Measurements from ENCODE around the gene FGFR2.
"Not testable (repeated sequence)": the region's sequence is repeated elsewhere in the genome, so short reads cannot be mapped to it uniquely, and the experiment has no call there.

Gene FGFR2

GRCh38 chr10:121556918-121557573 lies 41.2 kb downstream of the FGFR2 start:
- no peak for TF ChIP-seq EZH2phosphoT487 (IDR thresholded peaks at IDR 0.05; ENCODE audit: borderline replicate concordance, low read length)
- TF ChIP-seq, protein P1, sequence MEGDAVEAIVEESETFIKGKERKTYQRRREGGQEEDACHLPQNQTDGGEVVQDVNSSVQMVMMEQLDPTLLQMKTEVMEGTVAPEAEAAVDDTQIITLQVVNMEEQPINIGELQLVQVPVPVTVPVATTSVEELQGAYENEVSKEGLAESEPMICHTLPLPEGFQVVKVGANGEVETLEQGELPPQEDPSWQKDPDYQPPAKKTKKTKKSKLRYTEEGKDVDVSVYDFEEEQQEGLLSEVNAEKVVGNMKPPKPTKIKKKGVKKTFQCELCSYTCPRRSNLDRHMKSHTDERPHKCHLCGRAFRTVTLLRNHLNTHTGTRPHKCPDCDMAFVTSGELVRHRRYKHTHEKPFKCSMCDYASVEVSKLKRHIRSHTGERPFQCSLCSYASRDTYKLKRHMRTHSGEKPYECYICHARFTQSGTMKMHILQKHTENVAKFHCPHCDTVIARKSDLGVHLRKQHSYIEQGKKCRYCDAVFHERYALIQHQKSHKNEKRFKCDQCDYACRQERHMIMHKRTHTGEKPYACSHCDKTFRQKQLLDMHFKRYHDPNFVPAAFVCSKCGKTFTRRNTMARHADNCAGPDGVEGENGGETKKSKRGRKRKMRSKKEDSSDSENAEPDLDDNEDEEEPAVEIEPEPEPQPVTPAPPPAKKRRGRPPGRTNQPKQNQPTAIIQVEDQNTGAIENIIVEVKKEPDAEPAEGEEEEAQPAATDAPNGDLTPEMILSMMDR (IDR thresholded peaks at IDR 0.05; ENCODE audit: low read depth, low read length, poor library complexity, severe bottlenecking): no peak
- Histone ChIP-seq H3K9me3 (ENCODE audit: control insufficient read depth, insufficient read depth, low read length) (no peaks in the 10 kb centered on the region), H3K79me2 (ENCODE audit: control insufficient read depth, low read length) (no peaks in the 10 kb centered on the region)

DNA sequence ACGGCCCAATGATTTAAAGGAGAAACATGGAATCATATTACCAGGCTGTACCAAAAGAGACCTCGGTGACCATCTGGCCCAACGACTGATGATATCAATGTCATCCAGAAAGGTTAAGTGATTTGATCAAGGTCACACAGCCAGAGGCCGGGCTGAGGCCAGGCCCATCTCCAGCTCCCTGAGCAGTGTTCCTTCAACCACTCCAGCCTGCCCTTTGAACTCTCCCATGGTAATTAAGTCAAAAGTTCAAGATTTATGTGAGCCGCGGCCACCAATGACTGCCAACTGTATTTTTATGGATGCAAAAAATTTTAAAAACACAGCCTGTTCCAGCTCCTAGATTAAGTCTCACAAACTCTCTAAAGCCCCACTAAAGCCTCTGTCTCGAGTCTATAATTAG lies 41.8 kb downstream of the FGFR2 start:
- no peaks in the 10 kb centered on the region for H3K9me3 ChIP-seq (ENCODE audit: control insufficient read depth, insufficient read depth, low read length)
- no peaks in the 10 kb centered on the region for H3F3A ChIP-seq (ENCODE audit: control insufficient read depth, insufficient read depth)
- H3K36me3 ChIP-seq (ENCODE audit: control insufficient read depth, low read length): no peaks in the 10 kb centered on the region
- H3K4me3 ChIP-seq (ENCODE audit: low read length): no peak overlapping the region
- no peaks in the 10 kb centered on the region for H3K79me2 ChIP-seq (ENCODE audit: control insufficient read depth, low read length)
- H4K20me1 ChIP-seq (ENCODE audit: control insufficient read depth, insufficient read depth, low read depth, low read length): no peaks in the 10 kb centered on the region
- no peak overlapping the region for H3K27ac ChIP-seq (ENCODE audit: low read depth, low read length)
- no peak overlapping the region for H3K4me2 ChIP-seq (ENCODE audit: low read length)
- no peaks in the 10 kb centered on the region for H3K9me2 ChIP-seq (replicated peaks; ENCODE audit: control insufficient read depth, low read length)
- no peaks in the 10 kb centered on the region for H3K27me3 ChIP-seq (ENCODE audit: control insufficient read depth, low read length)
- H3K4me1 ChIP-seq (ENCODE audit: control insufficient read depth, low read length): no peaks in the 10 kb centered on the region
- no peak for TF ChIP-seq EZH2phosphoT487 (IDR thresholded peaks at IDR 0.05; ENCODE audit: borderline replicate concordance, low read length)
- TF ChIP-seq, protein P1 (IDR thresholded peaks at IDR 0.05; ENCODE audit: low read depth, low read length, poor library complexity, severe bottlenecking): no peak

More at GRCh38 chr10:121556918-121557573, 41.2 kb downstream of the FGFR2 start:
- no peaks in the 10 kb centered on the region for H3K27me3 ChIP-seq (ENCODE audit: control insufficient read depth, low read length)
- H3K4me1 ChIP-seq (ENCODE audit: control insufficient read depth, low read length): no peaks in the 10 kb centered on the region
- no peaks in the 10 kb centered on the region for H3K9me2 ChIP-seq (replicated peaks; ENCODE audit: control insufficient read depth, low read length)
- no peaks in the 10 kb centered on the region for H3K36me3 ChIP-seq (ENCODE audit: control insufficient read depth, low read length)
- no peaks in the 10 kb centered on the region for H4K20me1 ChIP-seq (ENCODE audit: control insufficient read depth, insufficient read depth, low read depth, low read length)
- H3K4me3 ChIP-seq (ENCODE audit: low read length): no peak overlapping the region
- no peaks in the 10 kb centered on the region for H3F3A ChIP-seq (ENCODE audit: control insufficient read depth, insufficient read depth)
- H3K4me2 ChIP-seq (ENCODE audit: low read length): no peak overlapping the region
- H3K27ac ChIP-seq (ENCODE audit: low read depth, low read length): no peak overlapping the region

- not testable (repeated sequence) for H3F3A ChIP-seq (ENCODE audit: control insufficient read depth, insufficient read depth); H3K79me2 ChIP-seq (ENCODE audit: control insufficient read depth, low read length); H3K27me3 ChIP-seq (ENCODE audit: control insufficient read depth, low read length); H3K4me2 ChIP-seq (ENCODE audit: low read length); H3K9me2 ChIP-seq (replicated peaks; ENCODE audit: control insufficient read depth, low read length); H3K9me3 ChIP-seq (ENCODE audit: control insufficient read depth, insufficient read depth, low read length); H3K4me1 ChIP-seq (ENCODE audit: control insufficient read depth, low read length); H4K20me1 ChIP-seq (ENCODE audit: control insufficient read depth, insufficient read depth, low read depth, low read length); H3K27ac ChIP-seq (ENCODE audit: low read depth, low read length); H3K4me3 ChIP-seq (ENCODE audit: low read length); H3K36me3 ChIP-seq (ENCODE audit: control insufficient read depth, low read length)
Observed at GRCh38 chr10:121554916-121555315, 43.3 kb downstream of the FGFR2 start.

DNA sequence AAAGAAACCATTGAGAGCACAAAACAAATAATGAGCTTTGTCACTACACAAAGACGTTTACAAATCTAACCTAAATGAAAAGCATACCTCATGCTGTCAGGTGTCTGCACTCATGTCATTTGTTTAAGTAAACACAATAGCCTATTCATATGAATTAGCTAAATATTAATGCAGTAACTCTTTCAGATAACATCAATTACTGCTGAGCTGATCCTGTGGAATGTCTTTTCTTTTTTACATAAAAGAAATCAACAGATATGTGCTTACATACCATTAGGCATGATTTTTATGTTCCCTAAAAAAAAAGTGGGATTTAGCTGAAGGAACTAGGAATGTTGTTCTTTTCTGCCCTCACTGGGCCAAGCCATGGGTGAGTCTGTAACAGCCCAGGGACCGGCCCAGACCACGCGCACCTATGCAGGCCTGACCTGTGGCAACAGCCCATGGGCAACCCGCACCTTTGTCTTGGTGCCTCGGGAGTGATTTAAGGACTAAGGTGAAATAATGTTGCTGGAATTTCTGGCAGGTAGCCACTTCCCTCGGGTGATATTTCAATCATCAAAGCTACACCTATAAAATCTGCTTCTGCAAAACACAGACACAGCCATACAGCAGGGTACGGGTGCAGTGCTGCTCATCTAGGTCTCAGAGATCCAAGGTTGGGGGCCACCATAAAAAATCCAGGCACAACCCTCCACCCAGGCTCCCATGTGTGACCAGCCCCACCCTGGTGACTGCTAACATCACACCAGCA lies 44.6 kb downstream of the FGFR2 start:
- no peaks in the 10 kb centered on the region for H3K79me2 ChIP-seq (ENCODE audit: control insufficient read depth, low read length)
- no peaks in the 10 kb centered on the region for H3K36me3 ChIP-seq (ENCODE audit: control insufficient read depth, low read length)
- no peak overlapping the region for H3K4me2 ChIP-seq (ENCODE audit: low read length)
- H3K9me3 ChIP-seq (ENCODE audit: control insufficient read depth, insufficient read depth, low read length): no peaks in the 10 kb centered on the region
- TF ChIP-seq EZH2phosphoT487 (IDR thresholded peaks at IDR 0.05; ENCODE audit: borderline replicate concordance, low read length): no peak
- TF ChIP-seq, protein P1 (IDR thresholded peaks at IDR 0.05; ENCODE audit: low read depth, low read length, poor library complexity, severe bottlenecking): no peak
- no peaks in the 10 kb centered on the region for H3K27me3 ChIP-seq (ENCODE audit: control insufficient read depth, low read length)
- no peaks in the 10 kb centered on the region for H4K20me1 ChIP-seq (ENCODE audit: control insufficient read depth, insufficient read depth, low read depth, low read length)
- H3K4me1 ChIP-seq (ENCODE audit: control insufficient read depth, low read length): no peaks in the 10 kb centered on the region
- H3K9me2 ChIP-seq (replicated peaks; ENCODE audit: control insufficient read depth, low read length): no peaks in the 10 kb centered on the region
- H3K27ac ChIP-seq (ENCODE audit: low read depth, low read length): no peak overlapping the region
- no peaks in the 10 kb centered on the region for H3F3A ChIP-seq (ENCODE audit: control insufficient read depth, insufficient read depth)
- H3K4me3 ChIP-seq (ENCODE audit: low read length): no peak overlapping the region
